Mesodermal cell (in vitro differentiated cells): Measurements from ENCODE around the gene GCNT2.

Source experiments
- H3K27ac ChIP-seq: 2 replicates; pipeline ENCODE4 v1.7.0; 2013; ENCODE audit warnings: mild to moderate bottlenecking, low read depth, low read length, moderate library complexity; ENCODE audit not compliant: severe bottlenecking
- H3K36me3 ChIP-seq: 2 replicates; pipeline ENCODE4 v1.7.1; 2013; ENCODE audit warnings: mild to moderate bottlenecking, low read length, moderate library complexity; ENCODE audit not compliant: control insufficient read depth, insufficient read depth
- H3K4me1 ChIP-seq: one replicate; pipeline ENCODE4 v1.7.1; 2013; ENCODE audit warnings: mild to moderate bottlenecking, low read length; ENCODE audit not compliant: insufficient read depth, control insufficient read depth, poor library complexity, severe bottlenecking
- H3K4me3 ChIP-seq: 2 replicates; pipeline ENCODE4 v1.7.0; 2013; ENCODE audit warnings: low read length, control low read depth, mild to moderate bottlenecking; ENCODE audit not compliant: insufficient read depth, poor library complexity, severe bottlenecking; ENCODE audit errors: extremely low read depth
- H3K9me3 ChIP-seq: 2 replicates; pipeline ENCODE4 v1.7.1; 2013; ENCODE audit warnings: mild to moderate bottlenecking, low read length, moderate library complexity; ENCODE audit not compliant: control insufficient read depth
- WGBS, 2 experiments: methylation state at CpG; one replicate each; pipeline ENCODE4 v1.1.5; 2013; ENCODE audit warnings: missing lambda C conversion rate in 2 of 2; ENCODE audit not compliant: insufficient coverage in 2 of 2; 5-methylcytosine and 5-hydroxymethylcytosine counted together

Gene GCNT2

GRCh38 chr6:10627800-10628199 lies 106.6 kb downstream of the GCNT2 start:
- Histone ChIP-seq H3K36me3 (peaks cover 6% of the 10 kb centered on the region), H3K4me1 (peaks cover 4% of the 10 kb centered on the region), H3K27ac (no peak overlapping the region), H3K4me3 (no peak overlapping the region), H3K9me3 (no peaks in the 10 kb centered on the region)
- 100% methylated on average over 1 of the region's 1 CpG; no CpG with 5 or more reads in 1 of the 2 experiments for WGBS, 2 experiments

DNA sequence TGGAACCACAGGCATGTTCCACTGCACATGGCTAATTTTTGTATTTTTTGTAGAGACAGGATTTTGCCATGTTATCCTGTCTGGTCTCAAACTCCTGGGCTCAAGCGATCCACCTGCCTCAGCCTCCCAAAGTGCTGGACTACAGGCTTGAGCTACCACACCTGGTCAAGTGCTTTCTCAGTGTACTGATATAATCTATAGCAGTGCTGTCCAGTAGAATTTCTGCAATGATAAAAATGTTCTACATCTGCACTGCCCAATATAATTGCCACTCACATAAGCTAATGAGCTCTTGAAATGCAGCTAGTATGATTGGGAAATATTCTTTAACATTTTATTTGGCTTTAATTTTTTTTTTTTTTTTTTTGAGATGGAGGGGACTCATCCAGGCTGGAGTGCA lies 109.0 kb downstream of the GCNT2 start:
- no peaks in the 10 kb centered on the region for H3K9me3 ChIP-seq
- 86 to 100% methylated on average over 1 of the region's 1 CpG for WGBS, 2 experiments
- no peak overlapping the region for H3K27ac ChIP-seq
- no peak overlapping the region for H3K4me3 ChIP-seq
- H3K4me1 ChIP-seq = peaks cover 15% of the 10 kb centered on the region
- peaks cover 3% of the 10 kb centered on the region for H3K36me3 ChIP-seq

DNA sequence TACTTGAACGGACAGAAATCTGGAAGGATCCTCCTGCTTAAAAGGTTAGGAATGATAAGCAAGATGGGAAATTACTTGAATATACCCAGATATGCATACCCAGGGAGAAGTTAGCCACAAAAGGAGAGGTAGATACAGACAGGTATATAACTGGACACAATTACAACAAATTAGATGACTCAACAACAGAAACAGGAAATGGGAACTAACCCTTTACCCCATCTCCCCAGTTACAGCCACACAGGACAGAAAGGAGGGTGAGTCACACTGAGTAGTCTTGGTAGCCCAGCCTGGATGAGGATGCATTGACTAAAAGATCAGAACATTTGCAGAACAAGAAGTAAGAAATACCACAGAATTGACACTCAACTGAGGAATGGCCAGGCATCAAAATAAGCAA lies 112.1 kb downstream of the GCNT2 start:
- WGBS, 2 experiments = 60% methylated on average over 1 of the region's 1 CpG; no CpG with 5 or more reads in 1 of the 2 experiments
- no peaks in the 10 kb centered on the region for H3K9me3 ChIP-seq

GRCh38 chr6:10640412-10640811 lies 119.3 kb downstream of the GCNT2 start:
- no peak overlapping the region for H3K4me3 ChIP-seq
- no peaks in the 10 kb centered on the region for H3K9me3 ChIP-seq
- H3K36me3 ChIP-seq = no peaks in the 10 kb centered on the region
- H3K27ac ChIP-seq = no peak overlapping the region
- H3K4me1 ChIP-seq = no peaks in the 10 kb centered on the region
- 98 to 99% methylated on average over 6 to 8 of the region's 8 CpGs for WGBS, 2 experiments

More for the DNA sequence above, 112.1 kb downstream of the GCNT2 start:
- no peaks in the 10 kb centered on the region for H3K36me3 ChIP-seq
- H3K4me3 ChIP-seq = no peak overlapping the region
- H3K4me1 ChIP-seq = peaks cover 12% of the 10 kb centered on the region
- peak overlapping the region; percentile 26 for H3K27ac ChIP-seq

GRCh38 chr6:10641528-10641927 lies 120.4 kb downstream of the GCNT2 start:
- Histone ChIP-seq H3K4me3 (no peak overlapping the region), H3K4me1 (no peaks in the 10 kb centered on the region), H3K27ac (no peak overlapping the region), H3K9me3 (no peaks in the 10 kb centered on the region), H3K36me3 (no peaks in the 10 kb centered on the region)
- WGBS, 2 experiments = 92 to 100% methylated on average over 2 of the region's 3 CpGs

DNA sequence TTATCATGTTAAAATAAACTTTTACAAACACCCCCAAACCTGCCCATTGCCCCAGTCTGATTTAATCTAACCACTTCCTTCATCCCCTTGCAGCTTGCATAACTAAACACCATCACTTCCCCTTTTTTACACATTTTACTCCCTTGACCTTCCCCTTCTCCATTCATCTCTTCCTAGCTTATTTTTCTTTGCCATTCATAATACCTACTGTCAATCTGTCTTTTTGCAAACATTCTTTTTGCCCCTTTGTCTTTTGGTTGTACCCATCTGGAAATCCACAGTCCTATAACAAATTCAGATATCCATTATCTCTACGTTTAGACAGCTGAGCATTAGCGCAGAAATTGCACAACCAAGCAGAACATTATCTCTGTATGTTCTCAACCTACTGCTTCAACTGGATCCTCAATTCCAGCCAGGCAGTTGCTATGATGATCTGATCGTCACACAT lies 122.1 kb downstream of the GCNT2 start:
- H3K4me1 ChIP-seq = no peaks in the 10 kb centered on the region
- no peaks in the 10 kb centered on the region for H3K36me3 ChIP-seq
- no peak overlapping the region for H3K27ac ChIP-seq
- no peak overlapping the region for H3K4me3 ChIP-seq
- 95 to 96% methylated on average over 2 to 3 of the region's 3 CpGs for WGBS, 2 experiments
- no peaks in the 10 kb centered on the region for H3K9me3 ChIP-seq

- no peaks in the 10 kb centered on the region for H3K9me3 ChIP-seq
- H3K36me3 ChIP-seq = no peaks in the 10 kb centered on the region
- WGBS, 2 experiments = 86 to 100% methylated on average over 1 of the region's 1 CpG
- no peak overlapping the region for H3K4me3 ChIP-seq
- no peak overlapping the region for H3K27ac ChIP-seq
- no peaks in the 10 kb centered on the region for H3K4me1 ChIP-seq
Observed at GRCh38 chr6:10644225-10644624, 123.1 kb downstream of the GCNT2 start.

DNA sequence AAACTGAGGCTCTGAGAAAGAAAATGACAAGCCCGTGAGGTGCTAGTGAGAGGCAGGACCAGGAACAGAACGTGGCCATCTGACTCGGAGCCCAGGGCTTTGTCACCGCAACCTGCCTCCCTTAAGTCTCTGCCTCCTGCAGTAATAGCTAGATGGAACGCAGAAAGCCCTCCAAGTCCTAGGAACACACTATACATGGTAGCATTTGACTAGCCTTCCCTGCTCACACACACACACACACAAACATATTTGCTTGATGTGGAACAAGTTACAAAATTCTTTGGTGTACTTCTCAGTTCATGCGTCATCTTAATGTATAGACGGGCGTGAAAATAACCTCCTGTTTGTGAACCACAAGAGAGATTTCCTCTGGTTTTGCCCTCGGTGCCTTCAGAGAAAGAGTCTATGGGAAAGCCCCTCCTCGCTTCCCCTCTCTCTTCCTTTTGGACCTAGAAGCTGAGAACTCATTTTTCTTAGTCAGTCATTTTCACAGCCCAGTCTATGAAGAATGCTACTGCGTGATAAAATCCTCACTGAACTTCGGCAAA lies 134.4 kb downstream of the GCNT2 start:
- 81 to 85% methylated on average over 9 to 10 of the region's 12 CpGs for WGBS, 2 experiments
- Histone ChIP-seq H3K27ac (no peak overlapping the region), H3K4me3 (no peak overlapping the region), H3K4me1 (no peaks in the 10 kb centered on the region), H3K36me3 (no peaks in the 10 kb centered on the region), H3K9me3 (no peaks in the 10 kb centered on the region)

DNA sequence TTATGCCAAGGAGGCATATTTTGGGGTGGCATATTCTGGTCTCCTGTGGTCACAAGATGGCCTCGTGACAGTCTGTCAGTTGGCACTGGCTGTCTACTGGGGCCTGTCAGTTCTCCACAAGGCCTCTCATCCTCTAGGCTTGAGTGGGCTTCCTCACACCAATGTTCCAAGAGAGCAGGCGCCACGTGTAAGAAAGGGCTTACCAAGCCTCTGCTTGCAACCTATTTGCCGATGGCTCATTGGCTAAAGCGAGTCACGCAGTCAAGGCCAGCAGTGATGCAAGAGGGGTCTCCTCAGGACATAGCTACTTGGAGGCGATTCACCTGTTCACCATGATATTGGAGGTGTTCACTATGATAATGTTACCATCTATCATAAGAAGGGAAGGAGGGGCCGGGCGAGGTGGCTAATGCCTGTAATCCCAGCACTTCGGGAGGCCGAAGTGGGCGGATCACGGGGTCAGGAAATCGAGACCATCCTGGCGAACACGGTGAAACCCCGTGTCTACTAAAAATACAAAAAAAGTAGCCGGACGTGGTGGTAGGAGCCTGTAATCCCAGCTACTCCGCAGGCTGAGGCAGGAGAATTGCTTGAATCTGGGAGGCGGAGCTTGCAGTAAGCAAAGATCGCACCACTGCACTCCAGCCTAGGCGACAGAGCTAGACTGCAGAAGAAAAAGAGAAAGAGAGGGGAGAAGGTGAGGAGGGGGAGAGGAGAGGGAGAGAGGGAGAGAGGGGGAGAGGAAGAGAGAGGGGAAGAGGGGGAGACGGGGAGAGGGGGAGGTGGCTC lies 138.0 kb downstream of the GCNT2 start:
- H3K4me3 ChIP-seq = no peak overlapping the region
- H3K9me3 ChIP-seq = no peaks in the 10 kb centered on the region
- no peaks in the 10 kb centered on the region for H3K36me3 ChIP-seq
- no peak overlapping the region for H3K27ac ChIP-seq
- no peaks in the 10 kb centered on the region for H3K4me1 ChIP-seq
- WGBS, 2 experiments = 88 to 91% methylated on average over 21 to 23 of the region's 24 CpGs

- Histone ChIP-seq H3K36me3 (no peaks in the 10 kb centered on the region), H3K9me3 (no peaks in the 10 kb centered on the region), H3K27ac (no peak overlapping the region), H3K4me3 (no peak overlapping the region), H3K4me1 (no peaks in the 10 kb centered on the region)
- WGBS, 2 experiments = 91 to 95% methylated on average over 32 to 43 of the region's 48 CpGs
Observed at GRCh38 chr6:10659699-10660348, 138.7 kb downstream of the GCNT2 start.
